OCI-LY7 (cell line): ENCODE results near the gene SLC13A1.

Experiments used
- CTCF ChIP-seq: fragments of 200-600 bp; sonication (generic); conservative IDR thresholded peaks from 2 replicates; pipeline ENCODE4 v1.5.1; 2014; ENCODE audit warnings: mild to moderate bottlenecking, antibody characterized with exemption, low read length, moderate library complexity, mixed read lengths
- EZH2phosphoT487 ChIP-seq: fragments of 200-600 bp; sonication (generic); IDR thresholded peaks from 2 replicates; pipeline ENCODE4 v1.6.1; 2018; ENCODE audit warnings: low read depth, borderline replicate concordance, mild to moderate bottlenecking, mixed run types, antibody characterized with exemption, low read length, moderate library complexity, mixed read lengths

- TF ChIP-seq CTCF (no peak), EZH2phosphoT487 (no peak)
Observed at GRCh38 chr7:123131556-123131955, 68.2 kb downstream of the SLC13A1 start.
